Upper lobe of left lung (tissue), 4 donors: Measurements from ENCODE around the gene PML.

Experiments
- CTCF ChIP-seq, 6 experiments: fragments of 450-650 bp in 4 of 6; fragments of 200-600 bp in 2 of 6; sonication (generic) in 2 of 6; IDR thresholded peaks; one replicate each; pipeline ENCODE4 v1.5.1; 2016 to 2019; ENCODE audit warnings: antibody characterized with exemption in 6 of 6
- POLR2AphosphoS5 ChIP-seq, 2 donors: sonication (generic); formaldehyde crosslinking; IDR thresholded peaks; one replicate each; pipeline ENCODE4 v1.5.1; 2017; ENCODE audit warnings: antibody characterized with exemption in 2 of 2

- TF ChIP-seq CTCF (IDR thresholded peaks at IDR 0.05) (no peak), POLR2AphosphoS5 (IDR thresholded peaks at IDR 0.05) (peak; percentile 64 to 71)
These were observed 17.1 kb downstream of the PML start for GRCh38 chr15:74011610-74012009.
